ENCODE results near the gene TTBK2. TPM values are rescaled to one million over a fixed set of nuclear protein-coding genes. Genes with fewer than 3 reads are reported as not detected.

Gene TTBK2
- total RNA-seq, 1 donor from 2014 or later, result 32.4 TPM

GRCh38 chr15:42931702-42932486 lies 11.3 kb upstream of the TTBK2 start:
- H3K4me1 ChIP-seq, result no peaks in the 10 kb centered on the region
- no peak overlapping the region for H3K27ac ChIP-seq
- H3K27me3 Mint-ChIP-seq (ENCODE audit: insufficient read depth, low read depth), result no peaks in the 10 kb centered on the region
- H3K79me2 ChIP-seq (ENCODE audit: low read depth), result no peaks in the 10 kb centered on the region
- H3K36me3 ChIP-seq, result no peaks in the 10 kb centered on the region
- H3K27ac Mint-ChIP-seq, result no peak overlapping the region
- no peaks in the 10 kb centered on the region for H4K20me1 ChIP-seq (ENCODE audit: low read depth)
- no peaks in the 10 kb centered on the region for H3F3A ChIP-seq (ENCODE audit: low read depth)
- no peaks in the 10 kb centered on the region for H3K9me3 Mint-ChIP-seq
- no peaks in the 10 kb centered on the region for H3K4me1 Mint-ChIP-seq
- H3K36me3 Mint-ChIP-seq, result no peaks in the 10 kb centered on the region
- H3K4me3 Mint-ChIP-seq, result no peak overlapping the region
- H3K4me3 ChIP-seq, result no peak overlapping the region
- TF ChIP-seq, protein P1, sequence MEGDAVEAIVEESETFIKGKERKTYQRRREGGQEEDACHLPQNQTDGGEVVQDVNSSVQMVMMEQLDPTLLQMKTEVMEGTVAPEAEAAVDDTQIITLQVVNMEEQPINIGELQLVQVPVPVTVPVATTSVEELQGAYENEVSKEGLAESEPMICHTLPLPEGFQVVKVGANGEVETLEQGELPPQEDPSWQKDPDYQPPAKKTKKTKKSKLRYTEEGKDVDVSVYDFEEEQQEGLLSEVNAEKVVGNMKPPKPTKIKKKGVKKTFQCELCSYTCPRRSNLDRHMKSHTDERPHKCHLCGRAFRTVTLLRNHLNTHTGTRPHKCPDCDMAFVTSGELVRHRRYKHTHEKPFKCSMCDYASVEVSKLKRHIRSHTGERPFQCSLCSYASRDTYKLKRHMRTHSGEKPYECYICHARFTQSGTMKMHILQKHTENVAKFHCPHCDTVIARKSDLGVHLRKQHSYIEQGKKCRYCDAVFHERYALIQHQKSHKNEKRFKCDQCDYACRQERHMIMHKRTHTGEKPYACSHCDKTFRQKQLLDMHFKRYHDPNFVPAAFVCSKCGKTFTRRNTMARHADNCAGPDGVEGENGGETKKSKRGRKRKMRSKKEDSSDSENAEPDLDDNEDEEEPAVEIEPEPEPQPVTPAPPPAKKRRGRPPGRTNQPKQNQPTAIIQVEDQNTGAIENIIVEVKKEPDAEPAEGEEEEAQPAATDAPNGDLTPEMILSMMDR (IDR thresholded peaks at IDR 0.05), result no peak
- TF ChIP-seq EZH2phosphoT487 (IDR thresholded peaks at IDR 0.05) (no peak), EZH2 (IDR thresholded peaks at IDR 0.05) (no peak)
- DNase-seq (ENCODE audit: low spot score), result no peak
- H3K9ac ChIP-seq, result no peak overlapping the region
- no peaks in the 10 kb centered on the region for H3K9me3 ChIP-seq (ENCODE audit: low read depth)
- H3K4me2 ChIP-seq, result no peak overlapping the region
- no peaks in the 10 kb centered on the region for H3K27me3 ChIP-seq
- no peak overlapping the region for H2AFZ ChIP-seq (replicated peaks)

GRCh38 chr15:42929306-42929848 lies 8.8 kb upstream of the TTBK2 start:
- Histone ChIP-seq H3K9ac (no peak overlapping the region), H3K4me3 (no peak overlapping the region), H3F3A (ENCODE audit: low read depth) (no peaks in the 10 kb centered on the region), H3K36me3 (no peaks in the 10 kb centered on the region), H3K4me2 (no peak overlapping the region), H4K20me1 (ENCODE audit: low read depth) (no peaks in the 10 kb centered on the region), H2AFZ (replicated peaks) (no peak overlapping the region), H3K9me3 (ENCODE audit: low read depth) (no peaks in the 10 kb centered on the region), H3K4me1 (no peaks in the 10 kb centered on the region), H3K27ac (no peak overlapping the region), H3K27me3 (no peaks in the 10 kb centered on the region), H3K79me2 (ENCODE audit: low read depth) (no peaks in the 10 kb centered on the region)
- Mint-ChIP-seq H3K27me3 (ENCODE audit: insufficient read depth, low read depth) (no peaks in the 10 kb centered on the region), H3K4me1 (no peaks in the 10 kb centered on the region), H3K4me3 (no peak overlapping the region), H3K9me3 (no peaks in the 10 kb centered on the region), H3K36me3 (no peaks in the 10 kb centered on the region), H3K27ac (no peak overlapping the region)
- TF ChIP-seq, protein P1 (IDR thresholded peaks at IDR 0.05), result no peak
- TF ChIP-seq EZH2 (IDR thresholded peaks at IDR 0.05) (no peak), EZH2phosphoT487 (IDR thresholded peaks at IDR 0.05) (no peak)
- no peak for DNase-seq (ENCODE audit: low spot score)

DNA sequence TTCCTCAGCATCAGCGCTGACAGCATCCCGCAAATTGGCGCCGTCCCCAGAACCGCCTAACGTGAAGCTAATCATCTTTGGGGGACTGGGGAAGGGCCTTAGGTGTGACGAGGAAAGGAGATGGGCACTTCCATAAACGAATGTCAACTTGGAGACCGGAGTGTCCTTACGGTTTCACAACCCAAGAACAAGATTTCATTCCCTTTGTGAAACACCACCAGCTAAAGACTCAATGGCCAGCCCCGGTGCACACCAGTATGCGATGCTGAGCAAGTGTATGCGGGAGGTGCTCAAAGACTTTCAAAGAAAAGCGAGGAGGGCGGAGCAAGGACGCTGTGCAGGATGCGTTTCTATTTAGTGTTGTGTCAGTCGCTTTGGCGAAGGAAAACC lies 759 bp upstream of the TTBK2 start:
- Mint-ChIP-seq H3K9me3 (no peaks in the 10 kb centered on the region), H3K4me3 (peak overlapping the region; percentile 95), H3K36me3 (no peaks in the 10 kb centered on the region), H3K4me1 (peaks cover 24% of the 10 kb centered on the region), H3K27ac (no peak overlapping the region), H3K27me3 (ENCODE audit: insufficient read depth, low read depth) (peaks cover 5% of the 10 kb centered on the region)
- H3K27ac ChIP-seq, result no peak overlapping the region
- peaks cover 25% of the 10 kb centered on the region for H4K20me1 ChIP-seq (ENCODE audit: low read depth)
- peak overlapping the region; percentile 93 for H3K4me3 ChIP-seq
- peak; percentile 54 for DNase-seq (ENCODE audit: low spot score)
- no peaks in the 10 kb centered on the region for H3K9me3 ChIP-seq (ENCODE audit: low read depth)
- H3K4me2 ChIP-seq, result peak overlapping the region; percentile 93
- no peak overlapping the region for H3K9ac ChIP-seq
- H3K27me3 ChIP-seq, result peaks cover 16% of the 10 kb centered on the region
- peaks cover 14% of the 10 kb centered on the region for H3K4me1 ChIP-seq
- H3K79me2 ChIP-seq (ENCODE audit: low read depth), result peaks cover 38% of the 10 kb centered on the region
- no peak for TF ChIP-seq EZH2phosphoT487 (IDR thresholded peaks at IDR 0.05)
- TF ChIP-seq, protein P1 (IDR thresholded peaks at IDR 0.05), result no peak
- no peak for TF ChIP-seq EZH2 (IDR thresholded peaks at IDR 0.05)
- H2AFZ ChIP-seq (replicated peaks), result peak overlapping the region; percentile 100
- peaks cover 20% of the 10 kb centered on the region for H3F3A ChIP-seq (ENCODE audit: low read depth)
- H3K36me3 ChIP-seq, result no peaks in the 10 kb centered on the region

Measured in neural progenitor cell (in vitro differentiated cells).